ENCODE data around the gene KDM7A. TPM values are rescaled to one million over a fixed set of nuclear protein-coding genes. Genes with fewer than 3 reads are reported as not detected.
"Not testable (repeated sequence)": the region's sequence is repeated elsewhere in the genome, so short reads cannot be mapped to it uniquely, and the experiment has no call there.

Gene KDM7A
- total RNA-seq, 1 donor from 2014 or later: 7.6 TPM

DNA sequence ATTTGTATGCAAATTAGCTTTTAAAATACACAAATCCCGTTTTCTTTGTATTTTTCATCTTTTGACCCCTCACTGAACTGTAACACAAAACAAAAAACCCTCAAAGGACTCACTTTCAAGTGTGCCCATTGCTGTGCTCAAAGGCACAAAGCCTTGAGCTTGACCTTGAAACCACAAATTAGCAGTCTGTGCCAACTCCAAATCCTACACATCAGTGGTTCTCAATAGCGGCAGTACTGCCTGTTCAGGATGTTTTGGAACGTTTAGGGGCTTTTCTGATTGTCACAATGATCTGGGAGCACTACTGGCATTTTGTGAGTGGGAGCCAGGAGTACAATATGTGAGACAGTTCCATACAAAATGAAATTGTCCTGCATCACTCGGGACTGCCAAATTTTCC lies 55.5 kb downstream of the KDM7A start:
- H3K9me3 Mint-ChIP-seq (ENCODE audit: low read depth): no peaks in the 10 kb centered on the region
- no peak for DNase-seq (ENCODE audit: low spot score)
- peaks cover 10% of the 10 kb centered on the region for H3K36me3 Mint-ChIP-seq (ENCODE audit: low read depth)
- H3K27ac Mint-ChIP-seq (ENCODE audit: unreplicated experiment): no peak overlapping the region
- H3K4me3 Mint-ChIP-seq (ENCODE audit: unreplicated experiment): no peak overlapping the region
- no peaks in the 10 kb centered on the region for H3K27me3 Mint-ChIP-seq (ENCODE audit: low read depth)
- TF ChIP-seq, protein P1, sequence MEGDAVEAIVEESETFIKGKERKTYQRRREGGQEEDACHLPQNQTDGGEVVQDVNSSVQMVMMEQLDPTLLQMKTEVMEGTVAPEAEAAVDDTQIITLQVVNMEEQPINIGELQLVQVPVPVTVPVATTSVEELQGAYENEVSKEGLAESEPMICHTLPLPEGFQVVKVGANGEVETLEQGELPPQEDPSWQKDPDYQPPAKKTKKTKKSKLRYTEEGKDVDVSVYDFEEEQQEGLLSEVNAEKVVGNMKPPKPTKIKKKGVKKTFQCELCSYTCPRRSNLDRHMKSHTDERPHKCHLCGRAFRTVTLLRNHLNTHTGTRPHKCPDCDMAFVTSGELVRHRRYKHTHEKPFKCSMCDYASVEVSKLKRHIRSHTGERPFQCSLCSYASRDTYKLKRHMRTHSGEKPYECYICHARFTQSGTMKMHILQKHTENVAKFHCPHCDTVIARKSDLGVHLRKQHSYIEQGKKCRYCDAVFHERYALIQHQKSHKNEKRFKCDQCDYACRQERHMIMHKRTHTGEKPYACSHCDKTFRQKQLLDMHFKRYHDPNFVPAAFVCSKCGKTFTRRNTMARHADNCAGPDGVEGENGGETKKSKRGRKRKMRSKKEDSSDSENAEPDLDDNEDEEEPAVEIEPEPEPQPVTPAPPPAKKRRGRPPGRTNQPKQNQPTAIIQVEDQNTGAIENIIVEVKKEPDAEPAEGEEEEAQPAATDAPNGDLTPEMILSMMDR (IDR thresholded peaks at IDR 0.05): no peak
- H3K4me1 Mint-ChIP-seq (ENCODE audit: low read depth): no peaks in the 10 kb centered on the region

DNA sequence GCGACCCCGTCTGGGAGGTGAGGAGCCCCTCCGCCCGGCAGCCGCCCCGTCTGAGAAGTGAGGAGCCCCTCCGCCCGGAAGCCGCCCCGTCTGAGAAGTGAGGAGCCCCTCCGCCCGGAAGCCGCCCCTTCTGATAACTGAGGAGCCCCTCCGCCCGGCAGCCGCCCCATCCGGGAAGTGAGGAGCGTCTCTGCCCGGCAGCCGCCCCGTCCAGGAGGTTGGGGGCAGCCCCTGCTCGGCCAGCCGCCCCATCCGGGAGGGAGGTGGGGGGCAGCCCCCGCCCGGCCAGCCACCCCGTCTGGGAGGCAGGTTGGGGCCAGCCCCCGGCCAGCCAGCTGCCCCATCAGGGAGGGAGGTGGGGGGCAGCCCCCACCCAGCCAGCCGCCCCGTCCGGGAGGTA lies 62.0 kb downstream of the KDM7A start:
- not testable (repeated sequence) for DNase-seq (ENCODE audit: low spot score); H3K36me3 Mint-ChIP-seq (ENCODE audit: low read depth); H3K27ac Mint-ChIP-seq (ENCODE audit: unreplicated experiment); H3K27me3 Mint-ChIP-seq (ENCODE audit: low read depth); H3K4me1 Mint-ChIP-seq (ENCODE audit: low read depth); H3K4me3 Mint-ChIP-seq (ENCODE audit: unreplicated experiment); H3K9me3 Mint-ChIP-seq (ENCODE audit: low read depth)

DNA sequence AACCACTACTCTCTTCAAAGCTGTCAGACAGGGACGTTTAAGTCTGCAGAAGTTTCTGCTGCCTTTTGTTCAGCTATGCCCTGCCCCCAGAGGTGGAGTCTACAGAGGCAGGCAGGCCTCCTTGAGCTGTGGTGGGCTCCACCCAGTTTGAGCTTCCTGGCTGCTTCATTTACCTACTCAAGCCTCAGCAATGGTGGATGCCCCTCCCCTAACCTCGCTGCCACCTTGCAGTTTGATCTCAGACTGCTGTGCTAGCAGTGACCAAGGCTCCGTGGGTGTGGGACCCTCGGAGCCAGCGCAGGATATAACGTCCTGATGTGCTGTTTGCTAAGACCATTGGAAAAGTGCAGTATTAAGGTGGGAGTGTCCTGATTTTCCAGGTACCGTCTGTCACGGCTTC lies 68.0 kb downstream of the KDM7A start:
- not testable (repeated sequence) for H3K27ac Mint-ChIP-seq (ENCODE audit: unreplicated experiment); H3K27me3 Mint-ChIP-seq (ENCODE audit: low read depth); DNase-seq (ENCODE audit: low spot score); H3K4me3 Mint-ChIP-seq (ENCODE audit: unreplicated experiment); H3K4me1 Mint-ChIP-seq (ENCODE audit: low read depth)
- peaks cover 31% of the 10 kb centered on the region for H3K36me3 Mint-ChIP-seq (ENCODE audit: low read depth)
- peaks cover 30% of the 10 kb centered on the region for H3K9me3 Mint-ChIP-seq (ENCODE audit: low read depth)

DNA sequence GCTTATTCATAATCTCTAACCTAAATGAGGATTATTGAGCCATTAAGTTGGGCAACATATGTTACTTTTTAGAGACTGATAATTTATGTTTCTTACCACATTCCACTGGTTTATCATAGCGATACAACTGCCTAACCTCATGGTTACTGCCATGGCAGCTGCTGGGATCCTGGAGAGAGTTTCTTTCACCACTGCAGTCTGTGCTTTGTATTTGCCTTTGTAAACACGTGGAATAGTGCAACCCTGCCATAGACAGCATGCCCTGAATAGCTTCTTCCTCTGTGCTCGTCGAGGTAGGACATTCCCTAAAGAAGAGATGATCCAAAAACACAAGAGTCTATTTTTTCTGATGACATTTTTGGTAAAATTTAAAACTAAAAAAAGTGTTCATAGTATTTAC lies 80.3 kb downstream of the KDM7A start:
- Mint-ChIP-seq H3K9me3 (ENCODE audit: low read depth) (no peaks in the 10 kb centered on the region), H3K4me3 (ENCODE audit: unreplicated experiment) (no peak overlapping the region), H3K36me3 (ENCODE audit: low read depth) (peaks cover 54% of the 10 kb centered on the region), H3K27me3 (ENCODE audit: low read depth) (no peaks in the 10 kb centered on the region), H3K4me1 (ENCODE audit: low read depth) (no peaks in the 10 kb centered on the region), H3K27ac (ENCODE audit: unreplicated experiment) (no peak overlapping the region)
- TF ChIP-seq, protein P1 (IDR thresholded peaks at IDR 0.05): no peak
- no peak for DNase-seq (ENCODE audit: low spot score)

DNA sequence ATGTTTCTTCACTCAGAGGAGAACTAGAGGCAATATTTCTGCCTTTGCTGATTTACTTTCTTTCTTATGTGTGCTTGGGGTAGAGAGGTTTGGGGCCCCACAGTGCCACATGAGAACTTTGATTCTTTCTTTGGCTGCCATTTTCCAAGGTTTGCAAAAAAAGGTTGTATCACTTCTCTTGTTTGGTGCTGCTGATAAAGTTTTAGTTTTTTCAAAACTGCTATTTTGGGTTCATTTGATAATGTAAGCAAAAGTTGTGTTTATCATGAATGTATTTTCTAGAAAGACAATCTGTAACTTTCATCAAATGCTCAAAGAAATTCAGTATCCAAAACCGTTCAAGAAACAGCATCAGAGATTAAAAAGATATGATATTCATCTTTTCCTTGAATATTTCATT lies 83.4 kb downstream of the KDM7A start:
- Mint-ChIP-seq H3K27ac (ENCODE audit: unreplicated experiment) (no peak overlapping the region), H3K4me3 (ENCODE audit: unreplicated experiment) (no peak overlapping the region), H3K36me3 (ENCODE audit: low read depth) (peaks cover 57% of the 10 kb centered on the region), H3K4me1 (ENCODE audit: low read depth) (no peaks in the 10 kb centered on the region), H3K9me3 (ENCODE audit: low read depth) (no peaks in the 10 kb centered on the region), H3K27me3 (ENCODE audit: low read depth) (no peaks in the 10 kb centered on the region)
- DNase-seq (ENCODE audit: low spot score): no peak
- TF ChIP-seq, protein P1 (IDR thresholded peaks at IDR 0.05): no peak

DNA sequence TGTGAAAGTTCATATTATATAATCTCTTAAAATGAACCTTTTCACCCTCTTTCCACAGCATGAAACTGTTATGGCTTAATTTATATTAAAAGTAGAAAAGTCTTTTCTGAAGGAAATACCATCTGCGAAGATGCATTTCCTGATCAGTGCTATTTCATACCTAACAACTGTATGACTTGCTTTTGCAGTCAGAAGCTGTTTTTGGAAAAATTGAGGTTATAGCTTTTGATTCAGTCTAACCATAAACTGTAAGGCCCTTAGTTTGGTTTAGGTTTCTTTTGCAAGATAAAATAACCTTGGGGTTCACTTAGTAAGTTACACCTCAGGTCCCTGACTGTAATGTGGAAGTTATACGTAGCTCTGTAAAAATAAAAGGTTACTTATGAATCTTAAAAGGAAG lies 91.3 kb downstream of the KDM7A start:
- peaks cover 3% of the 10 kb centered on the region for H3K27me3 Mint-ChIP-seq (ENCODE audit: low read depth)
- H3K4me3 Mint-ChIP-seq (ENCODE audit: unreplicated experiment): no peak overlapping the region
- H3K36me3 Mint-ChIP-seq (ENCODE audit: low read depth): peaks cover 10% of the 10 kb centered on the region
- no peaks in the 10 kb centered on the region for H3K9me3 Mint-ChIP-seq (ENCODE audit: low read depth)
- H3K27ac Mint-ChIP-seq (ENCODE audit: unreplicated experiment): no peak overlapping the region
- peaks cover 5% of the 10 kb centered on the region for H3K4me1 Mint-ChIP-seq (ENCODE audit: low read depth)
- no peak for DNase-seq (ENCODE audit: low spot score)
- TF ChIP-seq, protein P1 (IDR thresholded peaks at IDR 0.05): no peak

All from chondrocyte (in vitro differentiated cells).